ENCODE measurements around the gene SBNO2. TPM values are rescaled to one million over a fixed set of nuclear protein-coding genes. Genes with fewer than 3 reads are reported as not detected.

SBNO2 gene
- total RNA-seq, 2 experiments from 2014 or later, result 26.6 to 43.3 TPM

DNA sequence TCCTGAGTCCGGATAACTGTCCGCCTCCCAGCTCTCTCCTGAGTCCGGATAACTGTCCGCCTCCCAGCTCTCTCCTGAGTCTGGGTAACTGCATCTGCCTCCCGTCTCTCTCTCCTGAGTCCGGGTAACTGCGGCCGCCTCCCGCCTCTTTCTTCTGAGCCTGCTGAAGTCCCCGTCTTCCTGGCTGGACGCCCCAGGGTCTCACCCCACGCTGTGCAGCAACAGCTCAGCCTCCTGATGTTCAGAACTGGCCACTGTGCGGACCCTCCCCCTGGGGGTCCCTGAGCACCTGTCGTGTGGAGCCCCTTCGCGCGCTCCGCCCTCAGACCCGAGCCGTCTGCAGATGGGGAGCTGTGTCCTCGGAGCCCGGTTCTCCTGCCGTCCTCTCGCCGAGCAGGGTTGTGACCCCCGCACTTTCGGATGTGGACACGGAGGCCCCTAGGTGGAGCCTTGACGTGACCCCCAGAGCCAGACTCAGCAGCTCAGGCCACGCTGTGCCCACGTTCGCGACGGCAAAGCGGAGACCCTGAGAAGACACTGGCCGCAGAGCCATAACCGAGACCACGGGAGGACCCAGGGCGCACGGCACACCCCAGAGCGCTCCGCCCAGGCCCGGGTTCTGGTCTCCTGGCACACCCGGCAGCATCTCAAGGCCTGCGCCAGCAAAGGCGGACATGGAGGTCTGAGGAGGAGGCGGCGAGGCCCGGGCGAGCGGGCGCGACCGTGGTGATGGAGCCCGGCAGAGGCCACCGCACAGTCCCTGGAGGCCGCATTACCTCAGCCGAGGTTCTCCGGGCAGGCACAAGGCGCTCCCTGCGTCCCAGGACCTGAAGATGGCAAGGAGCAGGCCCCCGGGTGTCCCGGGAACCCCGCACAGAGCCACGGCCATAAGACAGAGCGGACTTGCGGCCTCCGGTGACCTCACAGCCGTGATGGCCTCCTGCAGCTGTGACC lies 15.9 kb downstream of the SBNO2 start:
- no peaks in the 10 kb centered on the region for H3K9me3 ChIP-seq (ENCODE audit: low read length)
- no peak for TF ChIP-seq EZH2phosphoT487 (IDR thresholded peaks at IDR 0.05; ENCODE audit: borderline replicate concordance, low read depth, low read length)
- TF ChIP-seq, protein P1, sequence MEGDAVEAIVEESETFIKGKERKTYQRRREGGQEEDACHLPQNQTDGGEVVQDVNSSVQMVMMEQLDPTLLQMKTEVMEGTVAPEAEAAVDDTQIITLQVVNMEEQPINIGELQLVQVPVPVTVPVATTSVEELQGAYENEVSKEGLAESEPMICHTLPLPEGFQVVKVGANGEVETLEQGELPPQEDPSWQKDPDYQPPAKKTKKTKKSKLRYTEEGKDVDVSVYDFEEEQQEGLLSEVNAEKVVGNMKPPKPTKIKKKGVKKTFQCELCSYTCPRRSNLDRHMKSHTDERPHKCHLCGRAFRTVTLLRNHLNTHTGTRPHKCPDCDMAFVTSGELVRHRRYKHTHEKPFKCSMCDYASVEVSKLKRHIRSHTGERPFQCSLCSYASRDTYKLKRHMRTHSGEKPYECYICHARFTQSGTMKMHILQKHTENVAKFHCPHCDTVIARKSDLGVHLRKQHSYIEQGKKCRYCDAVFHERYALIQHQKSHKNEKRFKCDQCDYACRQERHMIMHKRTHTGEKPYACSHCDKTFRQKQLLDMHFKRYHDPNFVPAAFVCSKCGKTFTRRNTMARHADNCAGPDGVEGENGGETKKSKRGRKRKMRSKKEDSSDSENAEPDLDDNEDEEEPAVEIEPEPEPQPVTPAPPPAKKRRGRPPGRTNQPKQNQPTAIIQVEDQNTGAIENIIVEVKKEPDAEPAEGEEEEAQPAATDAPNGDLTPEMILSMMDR (conservative IDR thresholded peaks at IDR 0.05; ENCODE audit: low read length), result no peak
- no peaks in the 10 kb centered on the region for H3K9me2 ChIP-seq (ENCODE audit: insufficient read depth, low read length)
- BruUV-seq (replicated peaks), result no TSS peak
- H4K20me1 ChIP-seq (ENCODE audit: insufficient read depth, low read length), result no peaks in the 10 kb centered on the region
- intact Hi-C loops (cut with micrococcal nuclease; ENCODE audit: unreplicated experiment), result no loop called here
- no peak overlapping the region for H3K4me3 ChIP-seq (ENCODE audit: low read depth, low read length, poor library complexity, severe bottlenecking)
- H3K4me1 ChIP-seq (ENCODE audit: insufficient read depth, low read length, poor library complexity, severe bottlenecking), result no peaks in the 10 kb centered on the region
- DNase-seq (ENCODE audit: low spot score), result no peak
- H3K79me2 ChIP-seq (ENCODE audit: insufficient read depth, low read depth, low read length), result no peaks in the 10 kb centered on the region
- H3K4me2 ChIP-seq (ENCODE audit: low read length), result no peak overlapping the region
- ChIA-PET POLR2A (no interaction called here), CTCF (ENCODE audit: unreplicated experiment) (no interaction called here)
- H3K27ac ChIP-seq (ENCODE audit: low read depth, low read length, poor library complexity, severe bottlenecking), result no peak overlapping the region
- no peak overlapping the region for H2AFZ ChIP-seq (ENCODE audit: low read length)
- no peaks in the 10 kb centered on the region for H3K36me3 ChIP-seq (ENCODE audit: insufficient read depth, low read length)

DNA sequence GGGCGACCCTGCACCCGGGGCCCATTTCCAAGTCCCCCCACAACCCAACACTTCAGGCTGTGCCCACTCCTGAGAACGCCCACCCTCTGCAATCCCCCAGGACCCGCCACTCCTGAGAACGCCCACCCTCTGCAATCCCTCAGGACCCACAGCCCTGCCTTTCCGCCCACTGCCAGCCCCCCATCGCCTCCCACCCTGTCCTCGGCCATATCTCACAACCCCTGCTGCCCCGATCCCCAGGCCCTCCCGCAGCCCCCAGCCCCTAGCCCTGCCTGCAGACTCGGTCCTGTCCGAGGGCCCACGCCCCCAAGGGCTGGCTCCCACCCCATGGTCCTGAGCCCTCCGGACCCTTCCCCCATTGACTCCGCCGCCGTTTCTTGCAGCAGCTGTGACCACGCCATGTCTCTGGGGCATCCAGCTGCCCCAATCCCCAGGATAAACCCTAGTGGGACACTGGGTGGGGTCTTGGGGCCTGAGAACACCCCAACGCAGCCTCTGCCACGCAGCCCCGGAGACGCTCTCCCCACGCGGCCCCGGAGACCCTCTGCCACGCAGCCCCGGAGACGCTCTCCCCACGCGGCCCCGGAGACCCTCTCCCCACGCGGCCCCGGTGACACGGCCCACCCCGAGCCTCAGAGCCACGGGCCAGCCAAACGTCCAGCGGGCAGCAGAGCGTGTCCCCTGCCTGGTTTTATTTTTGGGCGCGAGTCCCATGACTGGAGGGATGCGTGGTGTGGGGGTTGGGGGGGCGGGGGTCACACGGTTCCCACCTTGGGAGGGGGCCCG lies 17.0 kb downstream of the SBNO2 start:
- H3K4me1 ChIP-seq (ENCODE audit: insufficient read depth, low read length, poor library complexity, severe bottlenecking), result no peaks in the 10 kb centered on the region
- no peak for DNase-seq (ENCODE audit: low spot score)
- no peaks in the 10 kb centered on the region for H4K20me1 ChIP-seq (ENCODE audit: insufficient read depth, low read length)
- BruUV-seq (replicated peaks), result no TSS peak
- H3K9me2 ChIP-seq (ENCODE audit: insufficient read depth, low read length), result no peaks in the 10 kb centered on the region
- TF ChIP-seq, protein P1 (conservative IDR thresholded peaks at IDR 0.05; ENCODE audit: low read length), result no peak
- TF ChIP-seq EZH2phosphoT487 (IDR thresholded peaks at IDR 0.05; ENCODE audit: borderline replicate concordance, low read depth, low read length), result no peak
- CTCF ChIA-PET (ENCODE audit: unreplicated experiment), result no interaction called here
- H3K9me3 ChIP-seq (ENCODE audit: low read length), result no peaks in the 10 kb centered on the region
- H3K27ac ChIP-seq (ENCODE audit: low read depth, low read length, poor library complexity, severe bottlenecking), result no peak overlapping the region
- intact Hi-C loops (cut with micrococcal nuclease; ENCODE audit: unreplicated experiment), result no loop called here
- no peak overlapping the region for H2AFZ ChIP-seq (ENCODE audit: low read length)
- no peak overlapping the region for H3K4me3 ChIP-seq (ENCODE audit: low read depth, low read length, poor library complexity, severe bottlenecking)
- no peak overlapping the region for H3K4me2 ChIP-seq (ENCODE audit: low read length)
- H3K79me2 ChIP-seq (ENCODE audit: insufficient read depth, low read depth, low read length), result no peaks in the 10 kb centered on the region
- H3K36me3 ChIP-seq (ENCODE audit: insufficient read depth, low read length), result peaks cover 8% of the 10 kb centered on the region; the same call in 1 of the 2 replicates
- POLR2A ChIA-PET, result no interaction called here
